Duodenal mucosa (tissue), 2 donors: Measurements from ENCODE around the gene ZNF385D.

Experiments used
- H3K27ac ChIP-seq: one replicate; pipeline ENCODE4 v1.7.0; 2013; ENCODE audit warnings: low read depth, low read length
- H3K27me3 ChIP-seq, 2 donors: one replicate each; pipeline ENCODE4 v1.7.0; 2013; ENCODE audit warnings: low read length in 2 of 2, control low read depth in 1 of 2; ENCODE audit not compliant: insufficient read depth in 2 of 2, control insufficient read depth in 1 of 2
- H3K36me3 ChIP-seq, 2 donors: one replicate each; pipeline ENCODE4 v1.7.0; 2013; ENCODE audit warnings: low read length in 2 of 2, control low read depth in 1 of 2; ENCODE audit not compliant: insufficient read depth in 2 of 2, control insufficient read depth in 1 of 2
- H3K4me1 ChIP-seq, 2 donors: one replicate each; pipeline ENCODE4 v1.7.0; 2013; ENCODE audit warnings: low read length in 2 of 2, control low read depth in 1 of 2; ENCODE audit not compliant: insufficient read depth in 2 of 2, control insufficient read depth in 1 of 2
- H3K4me3 ChIP-seq, 2 donors: one replicate each; pipeline ENCODE4 v1.7.0; 2013; ENCODE audit warnings: low read length in 2 of 2, low read depth in 1 of 2
- H3K9ac ChIP-seq, 2 donors: one replicate each; pipeline ENCODE4 v1.7.0; 2013; ENCODE audit warnings: low read length in 2 of 2, low read depth in 1 of 2
- H3K9me3 ChIP-seq, 2 donors: one replicate each; pipeline ENCODE4 v1.7.0; 2013; ENCODE audit warnings: low read length in 2 of 2, control low read depth in 1 of 2; ENCODE audit not compliant: control insufficient read depth in 1 of 2

ZNF385D gene

DNA sequence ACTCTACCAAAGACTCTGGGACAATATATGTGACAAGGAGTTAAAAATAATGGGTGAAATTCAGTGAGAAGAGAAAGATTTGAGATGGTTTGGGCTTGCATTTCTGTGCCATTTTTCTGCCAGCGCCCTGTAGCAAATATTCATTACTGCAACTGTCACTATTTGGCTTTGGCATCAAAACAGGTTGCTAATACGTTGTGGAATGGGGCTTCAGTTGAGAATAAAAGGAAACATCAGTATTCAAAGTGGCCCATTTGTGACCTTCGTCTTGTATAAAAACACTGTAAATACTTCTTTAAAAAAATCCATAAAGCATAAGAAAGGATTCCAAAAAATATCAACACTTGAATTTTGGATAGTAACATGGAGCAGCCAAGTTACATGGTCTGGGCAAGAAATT lies 309.2 kb downstream of the ZNF385D start:
- Histone ChIP-seq H3K27ac (no peak overlapping the region), H3K36me3 (no peaks in the 10 kb centered on the region), H3K9ac (no peak overlapping the region), H3K9me3 (no peaks in the 10 kb centered on the region), H3K4me1 (no peaks in the 10 kb centered on the region), H3K4me3 (no peak overlapping the region), H3K27me3 (no peaks in the 10 kb centered on the region)

DNA sequence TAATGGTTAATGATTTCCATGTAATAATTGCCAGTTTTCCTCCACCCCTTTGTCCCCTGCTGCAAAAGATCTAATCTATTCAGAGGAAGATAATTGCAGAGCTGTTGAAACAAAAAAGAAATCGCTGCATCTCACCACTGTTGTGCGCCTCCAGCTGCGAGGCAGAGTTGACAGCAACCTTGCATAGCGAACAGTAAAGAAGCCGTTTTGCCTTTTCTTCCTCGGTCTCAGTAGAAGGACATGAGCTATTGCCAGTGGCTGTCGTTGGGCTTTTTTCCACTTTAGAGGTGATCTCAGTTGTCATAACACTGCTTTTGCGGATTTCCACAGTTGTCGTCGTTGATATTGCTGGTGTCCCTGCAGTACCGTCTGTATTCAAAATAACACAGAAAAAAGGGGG lies 314.2 kb downstream of the ZNF385D start:
- Histone ChIP-seq H3K4me3 (no peak overlapping the region), H3K27me3 (no peaks in the 10 kb centered on the region), H3K9me3 (no peaks in the 10 kb centered on the region), H3K36me3 (no peaks in the 10 kb centered on the region), H3K4me1 (no peaks in the 10 kb centered on the region), H3K9ac (no peak overlapping the region), H3K27ac (no peak overlapping the region)

GRCh38 chr3:21435871-21436270 lies 315.1 kb downstream of the ZNF385D start:
- no peaks in the 10 kb centered on the region for H3K36me3 ChIP-seq
- no peaks in the 10 kb centered on the region for H3K9me3 ChIP-seq
- no peak overlapping the region for H3K4me3 ChIP-seq
- H3K27ac ChIP-seq, result no peak overlapping the region
- no peak overlapping the region for H3K9ac ChIP-seq
- H3K27me3 ChIP-seq, result no peaks in the 10 kb centered on the region
- H3K4me1 ChIP-seq, result no peaks in the 10 kb centered on the region

- Histone ChIP-seq H3K9me3 (no peaks in the 10 kb centered on the region), H3K4me1 (no peaks in the 10 kb centered on the region), H3K36me3 (no peaks in the 10 kb centered on the region), H3K27ac (no peak overlapping the region), H3K4me3 (no peak overlapping the region), H3K9ac (no peak overlapping the region), H3K27me3 (no peaks in the 10 kb centered on the region)
These were observed 316.7 kb downstream of the ZNF385D start for GRCh38 chr3:21434310-21434709.

DNA sequence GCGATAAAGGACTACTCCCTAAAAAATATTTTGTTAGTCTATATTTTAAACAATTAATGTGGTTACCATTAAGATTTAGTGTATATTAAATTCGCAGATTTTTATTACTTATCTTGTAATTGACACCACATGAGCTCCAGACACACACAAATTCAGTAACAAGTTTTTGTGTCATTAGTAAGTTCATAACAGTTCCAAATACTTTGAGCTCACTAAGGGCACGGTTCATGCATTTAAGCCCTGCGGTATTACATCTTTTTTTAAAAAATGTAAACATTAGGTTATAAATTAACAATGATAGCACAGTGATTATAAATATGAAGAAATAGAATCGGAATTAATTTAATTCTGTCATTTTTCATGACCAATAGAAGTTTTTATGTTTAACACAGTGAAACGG lies 317.3 kb downstream of the ZNF385D start:
- Histone ChIP-seq H3K4me3 (no peak overlapping the region), H3K36me3 (no peaks in the 10 kb centered on the region), H3K27me3 (no peaks in the 10 kb centered on the region), H3K9ac (no peak overlapping the region), H3K9me3 (no peaks in the 10 kb centered on the region), H3K27ac (no peak overlapping the region), H3K4me1 (no peaks in the 10 kb centered on the region)

GRCh38 chr3:21426920-21427319 lies 324.1 kb downstream of the ZNF385D start:
- Histone ChIP-seq H3K27ac (no peak overlapping the region), H3K36me3 (no peaks in the 10 kb centered on the region), H3K4me3 (no peak overlapping the region), H3K9me3 (no peaks in the 10 kb centered on the region), H3K4me1 (no peaks in the 10 kb centered on the region), H3K9ac (no peak overlapping the region), H3K27me3 (no peaks in the 10 kb centered on the region)

DNA sequence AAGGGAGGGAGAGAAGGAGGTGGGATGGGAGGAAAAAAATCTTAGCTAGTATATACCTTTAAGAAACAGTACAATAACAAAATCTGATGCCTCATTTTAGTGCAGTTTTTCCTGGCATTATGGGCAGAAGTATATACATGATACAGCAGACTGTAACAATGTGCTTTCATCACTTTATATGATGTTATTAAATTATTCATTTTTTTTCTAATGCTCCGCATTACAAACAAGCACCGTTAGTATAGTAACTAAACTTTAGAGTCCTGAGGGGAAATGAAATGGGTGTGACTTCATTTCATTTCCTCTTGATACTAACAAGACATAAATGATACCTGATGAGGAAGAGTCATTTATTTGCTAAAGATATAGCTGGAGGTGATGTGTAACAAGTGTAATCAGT lies 325.3 kb downstream of the ZNF385D start:
- H3K27me3 ChIP-seq, result no peaks in the 10 kb centered on the region
- no peak overlapping the region for H3K4me3 ChIP-seq
- no peaks in the 10 kb centered on the region for H3K9me3 ChIP-seq
- H3K9ac ChIP-seq, result no peak overlapping the region
- no peak overlapping the region for H3K27ac ChIP-seq
- H3K36me3 ChIP-seq, result no peaks in the 10 kb centered on the region
- H3K4me1 ChIP-seq, result no peaks in the 10 kb centered on the region

- H3K4me3 ChIP-seq, result no peak overlapping the region
- no peaks in the 10 kb centered on the region for H3K4me1 ChIP-seq
- H3K27me3 ChIP-seq, result no peaks in the 10 kb centered on the region
- no peak overlapping the region for H3K27ac ChIP-seq
- H3K9me3 ChIP-seq, result no peaks in the 10 kb centered on the region
- no peaks in the 10 kb centered on the region for H3K36me3 ChIP-seq
- H3K9ac ChIP-seq, result no peak overlapping the region
These were observed 329.9 kb downstream of the ZNF385D start for GRCh38 chr3:21421096-21421495.

GRCh38 chr3:21417991-21418390 lies 333.0 kb downstream of the ZNF385D start:
- H3K9me3 ChIP-seq, result no peaks in the 10 kb centered on the region
- H3K27ac ChIP-seq, result no peak overlapping the region
- no peaks in the 10 kb centered on the region for H3K4me1 ChIP-seq
- H3K27me3 ChIP-seq, result no peaks in the 10 kb centered on the region
- no peaks in the 10 kb centered on the region for H3K36me3 ChIP-seq
- H3K4me3 ChIP-seq, result no peak overlapping the region
- no peak overlapping the region for H3K9ac ChIP-seq

- Histone ChIP-seq H3K36me3 (no peaks in the 10 kb centered on the region), H3K27ac (no peak overlapping the region), H3K4me3 (no peak overlapping the region), H3K9ac (no peak overlapping the region), H3K9me3 (no peaks in the 10 kb centered on the region), H3K27me3 (no peaks in the 10 kb centered on the region), H3K4me1 (no peaks in the 10 kb centered on the region)
These were observed 336.5 kb downstream of the ZNF385D start for GRCh38 chr3:21414506-21414905.

GRCh38 chr3:21411058-21411457 lies 340.0 kb downstream of the ZNF385D start:
- H3K4me3 ChIP-seq, result no peak overlapping the region
- H3K4me1 ChIP-seq, result no peaks in the 10 kb centered on the region
- H3K27ac ChIP-seq, result no peak overlapping the region
- no peak overlapping the region for H3K9ac ChIP-seq
- no peaks in the 10 kb centered on the region for H3K9me3 ChIP-seq
- H3K36me3 ChIP-seq, result no peaks in the 10 kb centered on the region
- no peaks in the 10 kb centered on the region for H3K27me3 ChIP-seq
